GM12878 (cell line): ENCODE results near the gene STARD13. TPM values are rescaled to one million over a fixed set of nuclear protein-coding genes. Genes with fewer than 3 reads are reported as not detected.

Experiments used
- ATAC-seq: fragments of 200-7000 bp; cut with Tn5 transposase; 3 replicates; pipeline ENCODE4 v1.9.1; 2020; ENCODE audit warnings: mild to moderate bottlenecking, moderate library complexity
- BruUV-seq: library from RNA; stranded (reverse); fragments of 400-500 nt; replicated peaks from 2 replicates; lab custom pipeline; 2021; lab: Mats Ljungman, UMichigan
- CTCF ChIA-PET: fragments of 300-600 bp; sonication (Branson Sonifier 250); formaldehyde crosslinking; extraction: SDS; loops from one replicate; lab custom pipeline; 2021; ENCODE audit warnings: inconsistent platforms; lab: Yijun Ruan, JAX
- POLR2A ChIA-PET: fragments of 350-600 bp; formaldehyde crosslinking; extraction: SDS; loops from one replicate; lab custom pipeline; 2021; ENCODE audit warnings: inconsistent platforms; lab: Charles Lee
- RAD21 ChIA-PET: fragments of 300-600 bp; sonication (Branson Sonifier 250); formaldehyde crosslinking; loops from one replicate; lab custom pipeline; 2023; ENCODE audit warnings: antibody characterized with exemption; ENCODE audit not compliant: unreplicated experiment; lab: Charles Lee
- SMC1A ChIA-PET: fragments of 300-600 bp; sonication (Branson Sonifier 250); formaldehyde crosslinking; loops from one replicate; lab custom pipeline; 2023; ENCODE audit not compliant: unreplicated experiment, uncharacterized antibody; lab: Charles Lee
- DNase-seq: peaks from one replicate; pipeline ENCODE4 v3.0.0-alpha.2; 2011; ENCODE audit warnings: low read depth, low spot score
- FAIRE-seq: peaks from 3 replicates; lab custom pipeline; 2011; peaks lifted over from hg19 to GRCh38; lab: Jason Lieb, UNC
- H2AFZ ChIP-seq: 2 replicates; pipeline ENCODE4 v1.6.0; 2011; ENCODE audit warnings: low read depth, low read length, control low read depth; ENCODE audit not compliant: control insufficient read depth
- H3K27ac ChIP-seq: 2 replicates; pipeline ENCODE4 v1.5.1; 2011; ENCODE audit warnings: control low read depth; ENCODE audit not compliant: control insufficient read depth, insufficient read depth
- H3K27me3 ChIP-seq, 2 experiments: replicated peaks in 1 of 2; 2 replicates each; pipeline versions ENCODE4 v1.6.0 to v1.6.1; 2011; ENCODE audit warnings: low read length in 1 of 2; ENCODE audit not compliant: control insufficient read depth in 2 of 2, insufficient read depth in 2 of 2
- H3K36me3 ChIP-seq, 2 experiments: 2 replicates each; pipeline ENCODE4 v1.5.1; 2011; ENCODE audit warnings: low read length in 1 of 2; ENCODE audit not compliant: control insufficient read depth in 2 of 2, insufficient read depth in 2 of 2
- H3K4me1 ChIP-seq: 2 replicates; pipeline ENCODE4 v1.6.1; 2011; ENCODE audit warnings: mild to moderate bottlenecking, low read length, moderate library complexity, mixed read lengths; ENCODE audit not compliant: control insufficient read depth, insufficient read depth
- H3K4me2 ChIP-seq: 2 replicates; pipeline ENCODE4 v1.6.0; 2011; ENCODE audit warnings: control low read depth; ENCODE audit not compliant: control insufficient read depth, insufficient read depth
- H3K4me3 ChIP-seq: fragments of 200-600 bp; sonication (generic); 2 replicates; pipeline ENCODE4 v1.5.1; 2016
- H3K79me2 ChIP-seq: 2 replicates; pipeline ENCODE4 v1.6.0; 2011; ENCODE audit warnings: low read length; ENCODE audit not compliant: control insufficient read depth, insufficient read depth
- H3K9ac ChIP-seq: 2 replicates; pipeline ENCODE4 v1.8.0; 2011; ENCODE audit warnings: low read length, control low read depth, mixed read lengths; ENCODE audit not compliant: control insufficient read depth, insufficient read depth
- H3K9me3 ChIP-seq: replicated peaks from 3 replicates; pipeline ENCODE4 v1.5.1; 2011; ENCODE audit warnings: mild to moderate bottlenecking, low read length; ENCODE audit not compliant: control insufficient read depth, insufficient read depth
- H4K20me1 ChIP-seq: 2 replicates; pipeline ENCODE4 v1.6.0; 2011; ENCODE audit not compliant: control insufficient read depth, insufficient read depth
- CHD2 ChIP-seq: IDR thresholded peaks from 2 replicates; pipeline ENCODE4 v1.6.1; 2011; ENCODE audit warnings: low read depth, low read length, improper control_type of control experiment, borderline replicate concordance
- HDGF ChIP-seq: fragments of 450-650 bp; IDR thresholded peaks from 2 replicates; pipeline ENCODE4 v1.6.1; 2016; ENCODE audit warnings: antibody characterized with exemption
- MYB ChIP-seq: fragments of 150-350 bp; IDR thresholded peaks from 2 replicates; pipeline ENCODE4 v1.6.1; 2014; ENCODE audit warnings: mild to moderate bottlenecking, low read depth, low read length, borderline replicate concordance
- NBN ChIP-seq: fragments of 450-650 bp; IDR thresholded peaks from 2 replicates; pipeline ENCODE4 v1.6.1; 2016
- RFX5 ChIP-seq: IDR thresholded peaks from 2 replicates; pipeline ENCODE4 v1.6.1; 2011; ENCODE audit warnings: low read depth, low read length, improper control_type of control experiment
- SMAD1 ChIP-seq: fragments of 450-650 bp; IDR thresholded peaks from 2 replicates; pipeline ENCODE4 v1.6.1; 2018; ENCODE audit warnings: mild to moderate bottlenecking, low read depth; ENCODE audit not compliant: partially characterized antibody
- ZBTB33 ChIP-seq: fragments of 450-650 bp; IDR thresholded peaks from 2 replicates; pipeline ENCODE4 v1.6.1; 2017; ENCODE audit warnings: mild to moderate bottlenecking
- ZZZ3 ChIP-seq: IDR thresholded peaks from 2 replicates; pipeline ENCODE4 v1.6.1; 2011; ENCODE audit warnings: low read depth; ENCODE audit not compliant: control insufficient read depth, insufficient read length
- WGBS: methylation state at CpG from one replicate; pipeline ENCODE4 v1.1.6; 2016; ENCODE audit warnings: low lambda C conversion rate; ENCODE audit not compliant: insufficient replicate concordance, insufficient coverage; ENCODE audit errors: missing lambda C conversion rate; 5-methylcytosine and 5-hydroxymethylcytosine counted together
- in situ Hi-C: fragments of 300-500 bp; cut with MboI; formaldehyde crosslinking; loops from 9 replicates; pipeline ENCODE4 v1.14.3; 2018; ENCODE audit warnings: mixed read lengths
- intact Hi-C: fragments of 100-400 bp; cut with micrococcal nuclease; formaldehyde crosslinking; loops from one replicate; pipeline ENCODE4 v1.14.2; 2022; ENCODE audit not compliant: unreplicated experiment
- polyA plus RNA-seq, 11 experiments: library from polyadenylated mRNA; depleted of rRNA in 4 of 11; unstranded in 6 of 11; stranded (reverse) in 5 of 11; fragments of >200 nt; fragmentation: Nextera tagmentation in 4 of 11; fragmentation: Illumina TruSeq in 1 of 11; extraction: Ambion mirVana in 4 of 11; extraction: Trizol in 1 of 11; gene quantifications; 1 replicate in 1 of 11; 2 replicates in 10 of 11; pipeline versions ENCODE4 v1.2.1 to v1.2.3, GENCODE V29; 2011 to 2016; ENCODE audit warnings: inconsistent platforms in 2 of 11, missing spikeins in 2 of 11, low read depth in 1 of 11
- total RNA-seq, 4 experiments: library from RNA; depleted of rRNA in 3 of 4; stranded (reverse); fragments of >200 nt in 3 of 4; fragmentation: Illumina TruSeq in 1 of 4; extraction: Trizol in 1 of 4; gene quantifications; 2 replicates each; pipeline versions ENCODE4 v1.2.1 to v1.2.3, GENCODE V29; 2013 to 2021

Gene STARD13
- total and polyA plus RNA-seq, 10 of the 15 experiments (the other 5 are each of a cell fraction or from before 2014, with no cell fraction given): 4.0 to 41.6 (median 10.1) TPM

GRCh38 chr13:33076001-33076992 lies 209.3 kb downstream of the STARD13 start:
- Histone ChIP-seq H3K9ac (no peak overlapping the region), H3K79me2 (no peaks in the 10 kb centered on the region), H3K4me2 (no peak overlapping the region), H3K9me3 (no peaks in the 10 kb centered on the region), H3K36me3 (no peaks in the 10 kb centered on the region), H3K4me3 (no peak overlapping the region), H3K4me1 (peaks cover 5% of the 10 kb centered on the region), H3K27ac (no peak overlapping the region), H3K27me3 (no peaks in the 10 kb centered on the region), H2AFZ (no peak overlapping the region; the same call in 1 of the 2 replicates), H4K20me1 (no peaks in the 10 kb centered on the region)
- ATAC-seq (no peak), DNase-seq (no peak), FAIRE-seq (no peak)
- SMC1A ChIA-PET: interaction anchor here (0.6 to 3.6 kb wide), 8 partner anchors 12 to 324 kb away, joined by 3 to 17 read pairs (median 4); no protein-coding TSS in a partner anchor
- CTCF ChIA-PET: interaction anchor here (0.5 to 1.4 kb wide), 3 partner anchors 17 to 72 kb away, joined by 3 read pairs; no protein-coding TSS in a partner anchor
- no TSS peak for BruUV-seq
- 88% methylated on average over 10 of the region's 10 CpGs for WGBS
- RAD21 ChIA-PET: interaction anchor here (1.4 to 1.5 kb wide), 2 partner anchors 33 to 412 kb away, joined by 4 read pairs; no protein-coding TSS in a partner anchor
- intact Hi-C loops (no loop called here), in situ Hi-C loops (no loop called here)
- POLR2A ChIA-PET: interaction anchor here (0.7 kb wide), 1 partner anchor 95 kb away, joined by 3 read pairs; no protein-coding TSS in a partner anchor
- TF ChIP-seq RFX5 (no peak), SMAD1 (no peak), ZBTB33 (no peak), ZZZ3 (no peak), HDGF (no peak), CHD2 (no peak), NBN (no peak), MYB (no peak)
